ENCODE data around the gene EIF3I. TPM values are rescaled to one million over a fixed set of nuclear protein-coding genes. Genes with fewer than 3 reads are reported as not detected.
"Not testable (repeated sequence)": the region's sequence is repeated elsewhere in the genome, so short reads cannot be mapped to it uniquely, and the experiment has no call there.

The EIF3I gene
- total RNA-seq, 1 donor = 292 TPM

DNA sequence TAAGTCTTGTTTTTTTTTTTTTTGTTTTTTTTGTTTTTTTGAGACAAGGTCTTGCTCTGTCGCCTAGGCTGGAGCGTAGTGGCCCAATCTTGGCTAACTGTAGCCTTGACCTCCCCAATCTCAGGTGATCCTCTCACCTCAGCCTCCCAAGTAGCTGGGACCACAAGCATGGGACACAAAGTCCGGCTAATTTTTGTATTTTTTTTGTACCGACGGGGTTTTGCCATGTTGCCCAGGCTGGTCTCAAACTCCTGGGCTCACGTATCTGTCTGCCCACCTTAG, 35.0 kb downstream of the EIF3I start:
- no peak for DNase-seq (ENCODE audit: low read depth in 2 of 3, low spot score in 2 of 3)

DNA sequence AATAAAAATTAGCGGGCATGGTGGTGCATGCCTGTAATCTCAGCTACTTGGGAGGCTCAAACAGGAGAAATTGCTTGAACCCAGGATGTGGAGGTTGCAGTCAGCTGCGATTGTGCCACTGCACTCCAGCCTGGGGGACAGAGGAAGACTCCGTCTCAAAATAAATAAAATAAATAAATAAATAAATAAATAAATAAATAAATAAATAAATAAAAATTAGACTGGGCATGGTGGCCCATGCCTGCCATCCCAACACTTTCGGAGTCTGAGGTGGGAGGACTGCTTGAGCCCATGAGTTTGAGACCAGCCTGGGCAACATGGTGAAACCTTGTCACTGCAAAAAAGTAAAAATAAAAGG, 41.0 kb downstream of the EIF3I start:
- not testable (repeated sequence) for DNase-seq (ENCODE audit: low read depth in 2 of 3, low spot score in 2 of 3)

- no peak for DNase-seq (ENCODE audit: low read depth in 2 of 3, low spot score in 2 of 3)
These were observed 41.5 kb downstream of the EIF3I start for GRCh38 chr1:32263744-32264143.

GRCh38 chr1:32265846-32266245, 43.6 kb downstream of the EIF3I start:
- DNase-seq (ENCODE audit: low read depth in 2 of 3, low spot score in 2 of 3) = no peak

DNA sequence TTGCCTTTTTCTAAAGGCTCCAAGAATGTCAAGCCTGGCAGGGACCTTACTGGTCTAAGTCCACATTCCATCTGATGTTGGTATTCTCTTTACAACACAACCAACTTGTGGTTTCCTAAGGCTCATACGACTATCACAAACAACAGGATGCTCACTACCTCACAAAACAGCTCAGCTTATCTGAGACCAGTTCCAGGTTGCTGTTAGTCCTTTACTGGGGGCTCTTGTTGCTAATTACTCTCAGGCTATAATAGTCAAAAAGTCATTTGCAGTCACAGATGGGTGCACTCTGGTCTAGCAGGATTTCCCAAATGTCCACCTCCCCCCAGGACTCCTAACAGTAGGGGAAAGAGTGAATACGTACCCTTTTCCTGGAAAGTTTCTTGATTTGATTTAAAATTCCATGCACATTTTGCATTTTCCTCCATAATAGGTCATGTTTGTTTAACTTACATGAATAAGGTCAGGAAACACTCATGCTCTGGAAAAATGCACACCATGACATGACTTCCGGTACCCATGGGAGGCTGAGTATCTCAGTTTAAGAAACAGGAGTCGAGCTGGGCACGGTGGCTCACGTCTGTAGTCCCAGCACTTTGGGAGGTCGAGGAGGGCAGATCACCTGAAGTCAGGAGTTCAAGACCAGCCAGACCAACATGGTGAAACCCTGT, 44.8 kb downstream of the EIF3I start:
- DNase-seq (ENCODE audit: low read depth in 2 of 3, low spot score in 2 of 3) = no peak

- no peak for DNase-seq (ENCODE audit: low read depth in 2 of 3, low spot score in 2 of 3)
These were observed 47.5 kb downstream of the EIF3I start for GRCh38 chr1:32269744-32270143.

DNA sequence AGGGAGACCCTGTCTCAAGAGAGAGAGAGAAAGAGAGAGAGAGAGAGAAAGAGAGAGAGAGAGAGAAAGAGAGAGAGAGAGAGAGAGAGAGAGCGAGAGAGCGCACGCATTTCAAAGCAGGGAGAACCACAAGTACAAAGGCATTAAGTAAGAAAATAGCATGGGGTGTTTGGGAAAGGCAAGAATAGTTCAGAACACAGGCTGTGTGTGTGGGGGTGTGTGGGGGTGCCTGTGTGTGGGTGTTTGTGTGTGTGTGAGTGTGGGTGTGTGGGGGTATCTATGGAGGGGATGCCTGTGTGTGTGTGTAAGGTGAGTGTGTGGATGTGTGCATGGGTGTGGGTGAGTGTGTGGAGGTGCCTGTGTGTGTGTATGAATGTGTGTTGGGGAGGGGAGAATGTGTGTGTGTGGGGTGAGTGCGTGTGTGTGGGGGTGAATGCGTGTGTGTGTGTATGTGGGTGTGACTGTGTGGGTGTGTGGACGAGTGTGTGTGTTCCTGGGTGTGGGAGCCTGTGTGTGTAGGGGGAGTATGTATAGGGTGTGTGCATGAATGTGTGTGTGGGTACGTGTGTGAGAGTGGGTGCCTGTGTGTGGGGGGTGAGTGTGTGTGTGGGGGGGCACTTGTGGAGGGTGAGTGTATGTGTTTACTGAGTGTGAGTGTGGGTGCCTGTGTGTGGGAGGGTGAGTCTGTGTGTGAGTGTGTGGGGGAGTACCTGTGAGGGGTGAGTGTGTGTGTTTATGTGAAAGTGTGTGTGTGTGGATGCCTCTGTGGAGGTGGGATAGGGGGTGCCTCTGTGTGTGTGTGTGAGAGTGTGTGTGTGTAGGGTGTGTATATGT, 50.6 kb downstream of the EIF3I start:
- DNase-seq (ENCODE audit: low read depth in 2 of 3, low spot score in 2 of 3) = no peak

DNA sequence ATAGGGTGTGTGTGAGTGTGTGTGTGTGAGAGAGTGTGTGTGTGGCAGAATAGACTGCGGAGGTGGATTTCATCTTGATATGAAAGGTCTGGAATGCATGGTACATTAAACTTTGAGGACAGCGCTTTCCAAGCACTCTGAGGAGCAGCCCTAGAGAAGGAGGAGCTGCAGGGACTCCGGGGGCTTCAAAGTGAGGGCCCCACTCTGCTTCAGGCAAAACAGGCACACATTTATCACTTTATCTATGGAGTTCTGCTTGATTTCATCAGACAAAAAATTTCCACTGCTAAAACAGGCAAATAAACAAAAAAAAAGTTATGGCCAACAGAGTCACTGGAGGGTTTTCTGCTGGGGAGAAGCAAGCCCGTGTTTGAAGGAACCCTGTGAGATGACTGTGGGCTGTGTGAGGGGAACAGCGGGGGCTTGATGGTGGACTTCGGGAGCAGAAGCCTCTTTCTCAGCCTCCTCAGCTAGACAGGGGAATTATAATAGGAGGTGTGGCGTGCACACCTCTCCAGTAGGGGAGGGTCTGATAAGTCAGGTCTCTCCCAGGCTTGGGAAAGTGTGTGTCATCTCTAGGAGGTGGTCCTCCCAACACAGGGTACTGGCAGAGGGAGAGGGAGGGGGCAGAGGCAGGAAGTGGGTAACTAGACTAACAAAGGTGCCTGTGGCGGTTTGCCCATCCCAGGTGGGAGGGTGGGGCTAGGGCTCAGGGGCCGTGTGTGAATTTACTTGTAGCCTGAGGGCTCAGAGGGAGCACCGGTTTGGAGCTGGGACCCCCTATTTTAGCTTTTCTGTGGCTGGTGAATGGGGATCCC, 51.4 kb downstream of the EIF3I start:
- peak in 2 of 3 donors; percentile 33 to 58 for DNase-seq (ENCODE audit: low read depth in 2 of 3, low spot score in 2 of 3)

DNA sequence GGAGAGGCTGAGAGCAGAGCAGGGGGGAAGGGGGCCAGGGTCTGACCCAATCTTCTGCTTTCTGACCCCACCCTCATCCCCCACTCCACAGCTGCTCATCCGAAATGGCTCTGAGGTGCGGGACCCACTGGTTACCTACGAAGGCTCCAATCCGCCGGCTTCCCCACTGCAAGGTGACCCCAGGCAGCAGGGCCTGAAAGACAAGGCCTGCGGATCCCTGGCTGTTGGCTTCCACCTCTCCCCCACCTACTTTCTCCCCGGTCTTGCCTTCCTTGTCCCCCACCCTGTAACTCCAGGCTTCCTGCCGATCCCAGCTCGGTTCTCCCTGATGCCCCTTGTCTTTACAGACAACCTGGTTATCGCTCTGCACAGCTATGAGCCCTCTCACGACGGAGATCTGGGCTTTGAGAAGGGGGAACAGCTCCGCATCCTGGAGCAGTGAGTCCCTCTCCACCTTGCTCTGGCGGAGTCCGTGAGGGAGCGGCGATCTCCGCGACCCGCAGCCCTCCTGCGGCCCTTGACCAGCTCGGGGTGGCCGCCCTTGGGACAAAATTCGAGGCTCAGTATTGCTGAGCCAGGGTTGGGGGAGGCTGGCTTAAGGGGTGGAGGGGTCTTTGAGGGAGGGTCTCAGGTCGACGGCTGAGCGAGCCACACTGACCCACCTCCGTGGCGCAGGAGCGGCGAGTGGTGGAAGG, 52.6 kb downstream of the EIF3I start:
- DNase-seq (ENCODE audit: low read depth in 2 of 3, low spot score in 2 of 3) = no peak

GRCh38 chr1:32275424-32275823, 53.2 kb downstream of the EIF3I start:
- DNase-seq (ENCODE audit: low read depth in 2 of 3, low spot score in 2 of 3) = peak in 1 of 3 donors; percentile 42

DNA sequence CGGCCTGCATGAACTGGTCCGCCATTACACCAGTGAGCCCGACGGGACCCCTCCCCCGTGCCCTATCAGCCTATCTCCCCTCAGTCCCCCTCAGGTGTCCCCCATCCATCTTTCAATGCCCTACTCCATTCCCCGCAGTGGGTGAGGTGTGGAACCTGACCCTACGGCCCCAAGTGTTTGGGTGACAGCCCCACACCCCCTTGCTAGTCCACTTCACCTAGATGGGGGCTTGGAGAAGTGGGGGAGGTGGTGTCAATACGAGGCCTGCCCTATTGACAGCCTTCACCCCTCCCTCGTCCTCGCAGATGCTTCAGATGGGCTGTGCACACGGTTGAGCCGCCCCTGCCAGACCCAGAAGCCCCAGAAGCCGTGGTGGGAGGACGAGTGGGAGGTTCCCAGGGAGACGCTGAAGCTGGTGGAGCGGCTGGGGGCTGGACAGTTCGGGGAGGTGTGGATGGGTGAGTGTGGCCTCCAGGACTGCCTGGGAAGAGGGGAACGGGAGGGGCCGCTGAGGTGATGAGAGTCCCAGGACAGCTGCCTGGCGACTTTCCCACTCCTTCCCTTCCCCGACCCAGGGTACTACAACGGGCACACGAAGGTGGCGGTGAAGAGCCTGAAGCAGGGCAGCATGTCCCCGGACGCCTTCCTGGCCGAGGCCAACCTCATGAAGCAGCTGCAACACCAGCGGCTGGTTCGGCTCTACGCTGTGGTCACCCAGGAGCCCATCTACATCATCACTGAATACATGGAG, 54.0 kb downstream of the EIF3I start:
- no peak for DNase-seq (ENCODE audit: low read depth in 2 of 3, low spot score in 2 of 3)

Small RNA genes within 50 kb of the gene (small RNA-seq; reads per million reads assigned to genes)
- gene RF00017 = not detected

Other genes starting within 250 kb of the EIF3I start
- gene KHDRBS1, start 208.5 kb upstream of the EIF3I start, total RNA-seq = 79.2 TPM
- gene TMEM39B, start 149.5 kb upstream of the EIF3I start, total RNA-seq = 17.5 TPM
- gene KPNA6, start 114.4 kb upstream of the EIF3I start, total RNA-seq = 17.2 TPM
- gene TXLNA, start 42.7 kb upstream of the EIF3I start, total RNA-seq = 48.5 TPM
- gene CCDC28B, start 21.8 kb upstream of the EIF3I start, total RNA-seq = 18.0 TPM
- gene IQCC, start 16.7 kb upstream of the EIF3I start, total RNA-seq = 1.3 TPM
- gene DCDC2B, start 13.3 kb upstream of the EIF3I start, total RNA-seq = under 0.01 TPM
- gene TMEM234, start 54 bp upstream of the EIF3I start, total RNA-seq = 28.8 TPM
- gene FAM167B, start 24.8 kb downstream of the EIF3I start, total RNA-seq = under 0.01 TPM
- gene LCK, start 28.9 kb downstream of the EIF3I start, total RNA-seq = 3.5 TPM
- 65.7 TPM for gene HDAC1, start 69.7 kb downstream of the EIF3I start, total RNA-seq
- gene MARCKSL1, start 113.8 kb downstream of the EIF3I start, total RNA-seq = 34.5 TPM
- gene FAM229A, start 140.1 kb downstream of the EIF3I start, total RNA-seq = 7.8 TPM
- 0.27 TPM for gene TSSK3, start 140.1 kb downstream of the EIF3I start, total RNA-seq
- 73.8 TPM for gene BSDC1, start 172.0 kb downstream of the EIF3I start, total RNA-seq
- gene ZBTB8B, start 242.7 kb downstream of the EIF3I start, total RNA-seq = under 0.01 TPM

All from hematopoietic multipotent progenitor cell (in vitro differentiated cells).